ENCODE data around the gene TMEM37.

- TF ChIP-seq, protein P1, sequence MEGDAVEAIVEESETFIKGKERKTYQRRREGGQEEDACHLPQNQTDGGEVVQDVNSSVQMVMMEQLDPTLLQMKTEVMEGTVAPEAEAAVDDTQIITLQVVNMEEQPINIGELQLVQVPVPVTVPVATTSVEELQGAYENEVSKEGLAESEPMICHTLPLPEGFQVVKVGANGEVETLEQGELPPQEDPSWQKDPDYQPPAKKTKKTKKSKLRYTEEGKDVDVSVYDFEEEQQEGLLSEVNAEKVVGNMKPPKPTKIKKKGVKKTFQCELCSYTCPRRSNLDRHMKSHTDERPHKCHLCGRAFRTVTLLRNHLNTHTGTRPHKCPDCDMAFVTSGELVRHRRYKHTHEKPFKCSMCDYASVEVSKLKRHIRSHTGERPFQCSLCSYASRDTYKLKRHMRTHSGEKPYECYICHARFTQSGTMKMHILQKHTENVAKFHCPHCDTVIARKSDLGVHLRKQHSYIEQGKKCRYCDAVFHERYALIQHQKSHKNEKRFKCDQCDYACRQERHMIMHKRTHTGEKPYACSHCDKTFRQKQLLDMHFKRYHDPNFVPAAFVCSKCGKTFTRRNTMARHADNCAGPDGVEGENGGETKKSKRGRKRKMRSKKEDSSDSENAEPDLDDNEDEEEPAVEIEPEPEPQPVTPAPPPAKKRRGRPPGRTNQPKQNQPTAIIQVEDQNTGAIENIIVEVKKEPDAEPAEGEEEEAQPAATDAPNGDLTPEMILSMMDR (IDR thresholded peaks at IDR 0.05) = no peak
- TF ChIP-seq POLR2A (IDR thresholded peaks at IDR 0.05) = no peak
Measured at GRCh38 chr2:119484834-119485233, 53.2 kb downstream of the TMEM37 start.

Measured in tibial nerve (tissue), 3 donors.